Liver (tissue), 9 donors: ENCODE data around the gene VSIR. TPM values are rescaled to one million over a fixed set of nuclear protein-coding genes. Genes with fewer than 3 reads are reported as not detected.

ENCODE experiments used
- DNase-seq: peaks from one replicate; pipeline ENCODE4 v3.0.0-alpha.2; 2017; ENCODE audit warnings: low spot score
- H3K27ac ChIP-seq, 2 donors: one replicate each; pipeline ENCODE4 v1.7.0; 2013; ENCODE audit warnings: inconsistent platforms in 2 of 2, low read length in 2 of 2, control low read depth in 1 of 2, low read depth in 1 of 2, mild to moderate bottlenecking in 1 of 2
- H3K27me3 ChIP-seq, 4 donors: one replicate each; pipeline versions ENCODE4 v1.6.1 to v1.7.0; 2013; ENCODE audit warnings: low read length in 3 of 4, inconsistent platforms in 1 of 4, mild to moderate bottlenecking in 1 of 4, moderate library complexity in 1 of 4; ENCODE audit not compliant: control insufficient read depth in 4 of 4, insufficient read depth in 4 of 4
- H3K36me3 ChIP-seq, 4 donors: one replicate each; pipeline versions ENCODE4 v1.6.1 to v1.7.0; 2013; ENCODE audit warnings: low read length in 3 of 4, mild to moderate bottlenecking in 3 of 4, low read depth in 1 of 4, moderate library complexity in 1 of 4; ENCODE audit not compliant: control insufficient read depth in 4 of 4, insufficient read depth in 3 of 4
- H3K4me1 ChIP-seq, 4 donors: one replicate each; pipeline versions ENCODE4 v1.6.1 to v1.7.0; 2013; ENCODE audit warnings: low read length in 3 of 4, mild to moderate bottlenecking in 3 of 4, moderate library complexity in 1 of 4; ENCODE audit not compliant: control insufficient read depth in 4 of 4, insufficient read depth in 4 of 4
- H3K4me3 ChIP-seq, 3 donors: one replicate each; pipeline versions ENCODE4 v1.6.1 to v1.7.0; 2013; ENCODE audit warnings: low read length in 3 of 3, control low read depth in 1 of 3, low read depth in 1 of 3, mild to moderate bottlenecking in 1 of 3
- H3K9ac ChIP-seq, 2 donors: one replicate each; pipeline ENCODE4 v1.7.0; 2013; ENCODE audit warnings: low read length in 2 of 2, mild to moderate bottlenecking in 2 of 2, moderate library complexity in 2 of 2, control low read depth in 1 of 2, low read depth in 1 of 2
- H3K9me3 ChIP-seq, 4 donors: one replicate each; pipeline versions ENCODE4 v1.6.1 to v1.7.0; 2013; ENCODE audit warnings: low read length in 3 of 4; ENCODE audit not compliant: control insufficient read depth in 4 of 4
- ATF3 ChIP-seq: IDR thresholded peaks from 2 replicates; pipeline ENCODE4 v1.6.1; 2016; ENCODE audit warnings: antibody characterized with exemption
- EGR1 ChIP-seq, 2 donors: IDR thresholded peaks; 2 replicates each; pipeline ENCODE4 v1.6.1; 2016 to 2018; ENCODE audit warnings: antibody characterized with exemption in 2 of 2, low read depth in 2 of 2
- FOXA1 ChIP-seq: IDR thresholded peaks from 2 replicates; pipeline ENCODE4 v1.6.1; 2016; ENCODE audit warnings: antibody characterized with exemption
- FOXA2 ChIP-seq: IDR thresholded peaks from 2 replicates; pipeline ENCODE4 v1.6.1; 2016; ENCODE audit warnings: antibody characterized with exemption
- GABPA ChIP-seq, 2 donors: IDR thresholded peaks in 1 of 2; conservative IDR thresholded peaks in 1 of 2; 2 replicates each; pipeline ENCODE4 v1.6.1; 2016; ENCODE audit warnings: antibody characterized with exemption in 2 of 2, mild to moderate bottlenecking in 1 of 2, moderate library complexity in 1 of 2
- HNF4A ChIP-seq, 2 donors: conservative IDR thresholded peaks; 2 replicates each; pipeline ENCODE4 v1.6.1; 2016; ENCODE audit warnings: antibody characterized with exemption in 2 of 2, mild to moderate bottlenecking in 2 of 2
- HNF4G ChIP-seq: IDR thresholded peaks from 2 replicates; pipeline ENCODE4 v1.6.1; 2016; ENCODE audit warnings: antibody characterized with exemption
- JUND ChIP-seq, 2 donors: IDR thresholded peaks; 2 replicates each; pipeline ENCODE4 v1.6.1; 2016; ENCODE audit warnings: antibody characterized with exemption in 2 of 2
- MAX ChIP-seq: IDR thresholded peaks from 2 replicates; pipeline ENCODE4 v1.6.1; 2016; ENCODE audit warnings: antibody characterized with exemption
- NR2F2 ChIP-seq: IDR thresholded peaks from 2 replicates; pipeline ENCODE4 v1.6.1; 2016; ENCODE audit warnings: antibody characterized with exemption
- RAD21 ChIP-seq, 2 donors: IDR thresholded peaks; 2 replicates each; pipeline ENCODE4 v1.6.1; 2016; ENCODE audit warnings: antibody characterized with exemption in 2 of 2, mild to moderate bottlenecking in 2 of 2
- REST ChIP-seq: IDR thresholded peaks from 2 replicates; pipeline ENCODE4 v1.6.1; 2016; ENCODE audit warnings: antibody characterized with exemption, mild to moderate bottlenecking
- RXRA ChIP-seq, 2 donors: IDR thresholded peaks; 2 replicates each; pipeline ENCODE4 v1.6.1; 2017 to 2018; ENCODE audit warnings: antibody characterized with exemption in 2 of 2, mild to moderate bottlenecking in 1 of 2
- SP1 ChIP-seq: IDR thresholded peaks from 2 replicates; pipeline ENCODE4 v1.6.1; 2018; ENCODE audit warnings: antibody characterized with exemption, mild to moderate bottlenecking
- TAF1 ChIP-seq: conservative IDR thresholded peaks from 2 replicates; pipeline ENCODE4 v1.6.1; 2016; ENCODE audit warnings: antibody characterized with exemption, mild to moderate bottlenecking
- YY1 ChIP-seq: IDR thresholded peaks from 2 replicates; pipeline ENCODE4 v1.6.1; 2016; ENCODE audit warnings: antibody characterized with exemption, mild to moderate bottlenecking
- ZBTB33 ChIP-seq: IDR thresholded peaks from 2 replicates; pipeline ENCODE4 v1.6.1; 2016; ENCODE audit warnings: antibody characterized with exemption
- WGBS: extraction: QIAGEN DNeasy Blood & Tissue Kit; methylation state at CpG from one replicate; pipeline ENCODE4 v1.1.7; 2013; 5-methylcytosine and 5-hydroxymethylcytosine counted together
- polyA plus RNA-seq, 2 donors: library from polyadenylated mRNA; stranded (reverse) in 1 of 2; unstranded in 1 of 2; fragments of 200-250 nt in 1 of 2; fragments of >200 nt in 1 of 2; fragmentation: Nextera tagmentation in 1 of 2; extraction: Ambion mirVana in 1 of 2; gene quantifications; one replicate each; pipeline versions ENCODE4 v1.2.1 to v1.2.3, GENCODE V29; 2013 to 2015
- total RNA-seq, 2 donors: library from RNA; depleted of rRNA; stranded (reverse); fragments of >200 nt; gene quantifications; one replicate each; pipeline ENCODE4 v1.2.3, GENCODE V29; 2014
- donor health status: healthy.
- donor health status: healthy.
- donor health status: healthy.
- donor health status: healthy.
- donor health status: healthy.

Gene VSIR
- total and polyA plus RNA-seq, 4 donors, result 7.2 to 12.2 (median 10.8) TPM

- Histone ChIP-seq H3K27me3 (no peaks in the 10 kb centered on the region), H3K4me3 (no peak overlapping the region), H3K9me3 (no peaks in the 10 kb centered on the region), H3K9ac (no peak overlapping the region), H3K4me1 (peaks cover 0 to 4% (median 0%) of the 10 kb centered on the region in 4 donors), H3K36me3 (no peaks in the 10 kb centered on the region), H3K27ac (peak overlapping the region in 1 of 2 donors; percentile 52)
- 91% methylated on average over 2 of the region's 2 CpGs for WGBS
- TF ChIP-seq FOXA2 (no peak), ATF3 (no peak), REST (no peak), JUND (IDR thresholded peaks at IDR 0.05) (no peak), GABPA (IDR thresholded peaks at IDR 0.05 in 1 of 2, conservative IDR thresholded peaks at IDR 0.05 in 1 of 2) (no peak), EGR1 (IDR thresholded peaks at IDR 0.05; ENCODE audit: low read depth in 2 of 2) (no peak), RAD21 (IDR thresholded peaks at IDR 0.05) (no peak), YY1 (no peak), FOXA1 (no peak), SP1 (no peak), TAF1 (no peak), NR2F2 (no peak), MAX (no peak), ZBTB33 (no peak), RXRA (IDR thresholded peaks at IDR 0.05) (no peak), HNF4G (no peak), HNF4A (conservative IDR thresholded peaks at IDR 0.05) (no peak)
- DNase-seq, result no peak
Observed at GRCh38 chr10:71736570-71736952, 36.8 kb downstream of the VSIR start.

- whole genome bisulfite sequencing, result 85% methylated on average over 16 of the region's 16 CpGs
- peak overlapping the region; percentile 3 to 52 for H3K27ac ChIP-seq
- no peak overlapping the region for H3K4me3 ChIP-seq
- H3K4me1 ChIP-seq, result peaks cover 0 to 4% (median 0%) of the 10 kb centered on the region in 4 donors
- no peak for TF ChIP-seq HNF4A (conservative IDR thresholded peaks at IDR 0.05)
- no peak for TF ChIP-seq MAX
- TF ChIP-seq ATF3, result no peak
- H3K36me3 ChIP-seq, result no peaks in the 10 kb centered on the region
- no peak for DNase-seq
- H3K27me3 ChIP-seq, result no peaks in the 10 kb centered on the region
- no peak overlapping the region for H3K9ac ChIP-seq
- H3K9me3 ChIP-seq, result no peaks in the 10 kb centered on the region
Observed at GRCh38 chr10:71735709-71736569, 37.4 kb downstream of the VSIR start.
